Pulmonary artery endothelial cell (primary cell): ENCODE results near the gene IMMP2L. TPM values are rescaled to one million over a fixed set of nuclear protein-coding genes. Genes with fewer than 3 reads are reported as not detected.
"Not testable (repeated sequence)": the region's sequence is repeated elsewhere in the genome, so short reads cannot be mapped to it uniquely, and the experiment has no call there.

Experiments
- DNase-seq: peaks from one replicate; pipeline ENCODE4 v3.0.0-alpha.2; 2011; ENCODE audit warnings: low read depth, low spot score
- total RNA-seq: library from RNA; depleted of rRNA; stranded (reverse); fragments of >200 nt; gene quantifications from 2 replicates; pipeline ENCODE4 v1.2.3, GENCODE V29; 2014

IMMP2L gene
- total RNA-seq, 1 donor from 2014 or later, result 9.6 TPM

DNA sequence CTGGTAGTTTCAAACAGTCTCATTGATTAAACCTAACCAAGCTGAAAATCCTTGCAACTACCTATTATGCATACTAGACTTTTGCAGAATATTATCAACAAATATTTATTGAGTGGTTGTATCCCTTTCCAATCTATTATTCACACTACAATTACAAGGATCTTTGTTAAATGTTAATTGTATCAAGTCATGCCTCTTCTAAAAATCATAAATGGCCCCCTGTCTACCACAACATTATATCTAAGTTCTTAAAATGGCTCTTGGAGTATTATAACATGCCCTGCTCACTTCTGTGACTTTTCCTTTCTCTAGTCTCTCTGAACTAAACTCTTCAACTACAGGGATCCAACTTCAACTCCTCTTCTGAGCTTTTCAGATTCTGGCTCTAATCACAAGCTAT, 219.3 kb downstream of the IMMP2L start:
- no peak for DNase-seq

DNA sequence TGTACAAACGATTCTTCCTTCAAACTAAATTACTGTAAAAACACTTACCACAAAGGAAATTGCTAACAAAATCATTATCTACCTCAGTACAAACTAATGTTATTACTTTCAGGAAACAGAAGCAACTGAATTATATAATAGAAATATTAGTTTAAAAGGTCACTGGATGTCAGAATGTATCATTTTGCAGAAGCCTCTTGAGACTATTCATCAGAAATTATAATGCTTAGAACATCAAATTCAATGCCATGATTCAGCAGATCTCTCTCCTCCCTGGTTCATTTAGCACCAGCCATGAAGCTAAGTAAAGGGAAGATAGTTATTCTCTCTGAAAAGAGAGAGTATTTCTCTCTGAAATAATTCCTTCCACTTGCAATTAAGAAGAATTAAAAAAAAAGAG, 223.3 kb downstream of the IMMP2L start:
- DNase-seq, result no peak

DNA sequence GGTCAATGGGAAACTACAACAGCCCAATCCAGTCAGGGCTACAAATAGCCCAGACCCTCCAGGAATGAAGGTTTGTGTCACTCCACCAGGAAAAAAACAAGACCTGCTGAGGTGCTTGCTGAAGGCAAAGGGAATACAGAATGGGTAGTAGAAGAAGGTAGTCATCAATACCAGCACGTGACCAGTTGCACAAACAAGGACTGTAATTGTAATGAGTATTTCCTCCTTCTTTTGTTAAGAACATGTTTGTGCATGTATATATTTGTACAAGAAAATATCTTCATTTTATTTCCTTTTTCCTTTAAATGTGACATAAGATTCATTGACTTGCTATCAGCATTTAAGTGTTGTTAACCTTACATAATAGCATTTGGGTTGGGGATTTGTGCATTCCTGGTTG, 229.3 kb downstream of the IMMP2L start:
- no peak for DNase-seq

DNA sequence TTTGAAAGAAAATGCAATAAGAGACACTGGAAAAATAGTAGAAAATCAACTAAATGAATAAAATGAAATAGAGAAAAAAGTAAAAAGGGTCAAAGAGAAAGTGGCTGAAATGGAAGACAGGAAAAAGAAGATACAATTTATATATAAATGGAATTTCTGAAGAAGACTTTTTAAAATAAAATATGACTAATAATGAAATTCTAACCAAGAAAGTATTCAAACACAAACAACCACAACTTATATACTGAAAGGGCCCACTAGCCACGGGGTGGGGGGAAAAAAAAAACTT, 232.1 kb downstream of the IMMP2L start:
- no peak for DNase-seq

DNA sequence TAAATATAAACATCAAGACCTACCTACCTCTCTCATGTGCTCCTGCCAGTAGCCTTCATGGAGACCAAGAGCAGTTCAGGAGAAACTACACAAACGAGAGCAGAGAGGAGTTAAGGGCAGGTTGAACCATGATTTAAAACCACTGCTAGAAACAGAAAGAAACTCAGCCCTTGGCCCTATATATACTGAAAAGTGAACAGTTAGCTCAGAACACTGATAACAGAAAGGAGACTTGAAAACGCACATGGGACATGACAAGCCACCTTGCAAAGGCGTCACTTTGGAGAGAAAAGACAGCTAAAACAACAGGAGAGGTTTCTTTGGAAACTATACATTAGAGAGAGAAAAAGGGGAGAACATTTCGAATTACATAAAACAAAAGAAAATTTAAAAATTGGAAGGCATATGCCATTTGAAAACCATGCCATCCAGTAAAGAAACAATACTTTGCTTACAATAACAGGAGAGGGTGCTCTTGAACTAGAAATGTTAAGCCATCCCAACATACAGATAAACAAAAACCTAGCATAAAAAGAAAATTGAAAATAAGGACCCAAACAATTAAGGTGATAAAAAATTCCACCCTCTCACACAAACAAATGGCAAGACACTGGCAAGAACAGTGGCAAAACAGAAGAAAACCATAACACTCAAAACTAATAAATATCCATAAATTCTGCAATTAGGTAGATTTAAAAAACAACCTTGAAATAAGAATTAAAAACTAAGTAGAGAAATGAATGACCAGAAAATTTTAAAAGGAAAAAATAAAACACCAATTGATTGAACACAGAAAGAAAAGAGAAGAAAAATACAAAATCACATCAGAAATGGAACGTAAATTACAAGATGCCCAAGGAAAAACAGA, 232.7 kb downstream of the IMMP2L start:
- no peak for DNase-seq

DNA sequence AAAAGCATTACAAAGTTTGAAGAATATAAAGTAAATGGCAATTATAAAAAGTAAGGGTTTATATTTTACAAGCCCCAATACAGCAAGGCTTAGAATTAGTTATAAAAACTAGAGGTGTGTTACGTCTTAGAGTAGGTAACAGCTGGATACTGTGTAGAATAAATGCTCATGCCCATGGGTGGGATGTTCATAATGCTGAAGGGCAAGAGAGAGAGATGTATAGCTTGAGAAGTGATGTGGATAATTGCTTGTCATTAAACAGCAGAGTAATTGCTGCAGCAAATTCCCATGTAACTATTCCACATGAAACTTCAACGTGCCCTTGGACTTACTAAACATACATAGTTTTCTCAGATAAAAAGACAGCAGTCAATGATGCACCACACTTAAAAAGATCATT, 233.8 kb downstream of the IMMP2L start:
- no peak for DNase-seq

DNA sequence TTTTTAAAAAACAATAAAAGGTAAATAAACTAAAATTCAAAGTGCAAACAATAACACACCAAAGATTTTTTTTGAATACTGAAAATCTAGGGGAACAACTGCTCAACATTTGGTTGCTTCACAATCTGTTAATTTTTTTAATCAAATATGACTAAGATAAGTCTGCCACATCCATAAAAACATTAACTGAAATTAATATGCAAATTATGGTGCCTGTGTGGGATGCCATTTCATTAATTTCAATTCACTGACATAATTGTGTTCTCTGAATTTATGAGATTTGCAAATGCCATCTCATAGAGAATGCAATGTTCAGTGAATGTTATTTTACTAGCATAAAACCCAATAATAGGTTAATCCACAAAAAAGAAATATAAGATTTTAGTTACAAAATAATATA, 237.5 kb downstream of the IMMP2L start:
- DNase-seq, result no peak

DNA sequence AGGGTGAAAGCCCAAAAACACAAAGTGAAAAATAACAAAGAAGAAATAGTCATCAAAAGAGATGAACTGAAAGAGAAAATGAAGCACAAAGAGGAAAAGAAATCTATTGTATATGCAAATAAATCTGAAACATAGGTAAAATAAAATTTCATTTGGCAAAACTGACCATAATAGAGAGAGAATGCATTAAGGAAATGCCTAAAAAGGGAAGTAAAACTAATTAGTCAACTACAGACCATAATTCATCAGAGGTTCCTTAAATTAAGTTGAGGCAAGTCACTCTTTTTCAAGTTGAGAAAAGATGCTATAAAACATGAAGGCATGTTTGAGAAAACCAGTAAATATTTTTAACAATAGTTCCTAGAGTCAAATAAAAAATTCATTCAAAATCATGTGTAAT, 238.1 kb downstream of the IMMP2L start:
- DNase-seq, result no peak

DNA sequence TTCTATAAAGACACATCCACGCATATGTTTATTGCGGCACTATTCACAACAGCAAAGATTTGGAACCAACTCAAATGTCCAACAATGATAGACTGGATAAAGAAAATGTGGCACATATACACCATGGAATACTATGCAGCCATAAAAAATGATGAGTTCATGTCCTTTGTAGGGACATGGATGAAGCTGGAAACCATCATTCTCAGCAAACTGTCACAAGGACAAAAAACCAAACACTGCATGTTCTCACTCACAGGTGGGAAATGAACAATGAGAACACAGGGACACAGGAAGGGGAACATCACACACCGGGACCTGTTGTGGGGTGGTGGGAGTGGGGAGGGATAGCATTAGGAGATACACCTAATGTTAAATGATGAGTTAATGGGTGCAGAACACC, 238.6 kb downstream of the IMMP2L start:
- not testable (repeated sequence) for DNase-seq

DNA sequence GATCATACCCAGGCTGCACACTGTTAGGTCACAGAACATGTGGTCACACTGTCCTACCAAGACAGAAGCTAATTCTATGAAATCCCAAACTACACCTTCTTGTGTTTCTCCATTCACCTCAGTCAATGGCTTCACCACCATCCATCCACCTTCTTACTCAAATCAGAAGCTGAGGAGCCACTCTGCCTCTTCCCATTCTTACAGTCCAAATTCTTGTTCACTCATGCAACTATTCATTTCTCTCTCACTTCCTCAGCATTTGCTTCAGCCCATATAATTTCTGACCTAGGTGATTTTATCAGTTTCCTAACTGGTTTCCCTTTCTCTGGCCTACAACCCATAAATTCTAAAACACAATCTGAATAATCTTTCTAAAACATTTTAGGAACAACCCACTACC, 242.2 kb downstream of the IMMP2L start:
- no peak for DNase-seq

DNA sequence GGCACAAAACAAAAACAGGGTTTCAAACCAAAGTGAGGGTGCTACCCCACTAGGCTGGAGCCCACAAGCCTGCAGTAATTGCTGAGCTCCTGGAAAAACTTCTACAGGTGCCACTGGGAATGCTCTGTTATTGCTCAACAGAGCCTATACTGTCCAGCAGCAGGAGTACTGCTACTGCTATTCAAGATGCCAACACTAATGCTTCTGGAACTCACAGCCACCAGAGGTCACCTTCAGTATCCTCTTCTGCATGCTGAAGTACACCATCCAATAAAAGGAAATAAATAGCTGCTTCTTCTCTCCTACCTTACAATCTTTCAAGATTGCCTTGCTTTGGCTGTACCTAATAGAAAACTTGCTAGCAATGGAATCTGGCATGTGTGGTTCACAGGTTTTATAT, 249.3 kb downstream of the IMMP2L start:
- DNase-seq, result no peak

DNA sequence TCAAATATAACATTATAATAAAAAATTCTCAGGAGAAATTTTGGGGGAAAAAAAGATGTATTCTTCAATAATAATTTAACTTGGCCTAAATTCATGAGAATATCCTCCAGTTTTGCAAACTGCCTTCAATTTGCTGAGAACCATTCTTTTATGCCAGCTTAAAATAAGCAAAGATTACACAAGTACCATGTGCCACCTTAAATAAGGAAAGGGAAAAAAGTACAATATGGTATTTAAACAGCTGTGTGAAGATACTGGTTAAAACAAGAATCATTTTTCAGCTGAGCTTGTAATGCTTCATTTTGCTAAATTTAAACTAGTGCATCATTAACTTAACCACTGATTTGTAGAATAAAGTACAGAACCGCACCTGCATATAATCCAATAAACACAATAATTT, 253.6 kb downstream of the IMMP2L start:
- DNase-seq, result no peak

DNA sequence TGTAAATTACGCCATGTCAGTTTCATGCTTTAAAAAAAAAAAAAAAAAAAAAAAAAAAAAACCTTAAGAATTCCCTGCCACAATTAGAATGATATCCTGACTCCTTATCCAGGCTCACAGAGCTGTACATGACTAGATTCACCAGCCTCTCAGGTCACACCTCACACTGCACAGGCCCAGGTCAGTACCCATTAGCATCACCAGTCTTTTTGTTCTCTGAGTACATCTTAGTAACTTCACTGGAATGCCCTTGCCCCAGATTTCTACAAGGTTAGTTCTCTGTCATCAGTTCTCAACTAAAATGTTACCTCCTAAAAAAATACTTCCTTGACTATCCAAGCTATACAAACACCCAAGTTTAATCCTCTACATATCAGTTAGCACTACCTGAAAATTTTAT, 260.4 kb downstream of the IMMP2L start:
- DNase-seq, result no peak

DNA sequence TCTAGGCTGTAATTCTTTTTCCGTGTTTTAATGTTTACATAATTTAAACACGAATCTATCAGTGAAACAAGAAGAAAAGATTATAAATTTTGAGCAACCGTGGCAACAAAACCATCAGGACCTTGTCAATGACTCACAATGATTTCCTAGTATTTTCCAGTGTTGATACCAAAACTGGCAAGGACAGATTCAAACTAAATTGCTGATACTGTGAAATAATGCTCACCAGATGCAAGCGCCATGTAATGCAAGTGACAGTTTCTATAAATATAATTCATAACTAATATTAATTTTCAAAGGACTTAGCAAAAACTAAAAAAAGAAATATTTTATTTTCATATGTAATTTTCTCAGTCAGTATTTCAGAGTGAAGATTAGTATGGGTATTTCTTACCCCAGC, 267.8 kb downstream of the IMMP2L start:
- DNase-seq, result no peak

DNA sequence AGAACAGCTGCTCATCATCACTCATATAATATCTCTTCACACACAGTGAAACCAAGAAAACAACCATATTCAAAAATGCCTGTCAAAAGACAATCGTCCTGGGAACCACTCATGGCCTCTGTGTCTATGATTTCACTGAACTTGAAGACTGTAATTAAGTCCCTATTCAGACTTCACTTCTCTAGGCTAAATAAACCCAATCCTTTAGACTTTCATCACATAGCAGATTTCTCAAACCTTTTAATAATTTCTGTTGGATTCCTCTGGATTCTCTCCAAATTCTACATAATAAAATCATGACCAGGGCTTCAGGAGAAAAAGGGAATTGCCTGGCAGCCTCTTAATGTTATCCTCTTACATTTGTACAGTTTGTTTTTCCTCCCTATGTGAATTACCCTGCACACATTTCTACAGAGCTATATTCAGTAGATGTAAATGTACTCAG, 270.2 kb downstream of the IMMP2L start:
- no peak for DNase-seq

DNA sequence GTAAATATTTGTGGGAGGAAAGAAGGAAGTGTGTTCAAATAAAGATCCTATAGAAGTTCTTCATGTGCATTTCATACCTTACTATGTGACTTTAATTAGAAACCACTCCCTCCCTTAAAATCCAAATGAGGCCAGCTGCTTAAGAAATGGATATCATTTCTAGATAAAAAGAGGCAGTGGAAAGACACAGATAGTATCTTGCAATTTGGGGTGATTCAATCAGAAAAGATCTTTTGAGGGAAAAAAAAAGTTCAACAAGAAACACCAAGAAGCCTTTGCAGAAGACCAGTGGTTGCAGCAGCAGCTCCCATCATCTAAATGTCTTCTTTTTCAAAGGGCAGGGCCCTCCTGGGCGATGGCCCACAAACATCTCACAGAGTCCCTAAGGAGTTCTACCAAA, 271.3 kb downstream of the IMMP2L start:
- DNase-seq, result no peak

DNA sequence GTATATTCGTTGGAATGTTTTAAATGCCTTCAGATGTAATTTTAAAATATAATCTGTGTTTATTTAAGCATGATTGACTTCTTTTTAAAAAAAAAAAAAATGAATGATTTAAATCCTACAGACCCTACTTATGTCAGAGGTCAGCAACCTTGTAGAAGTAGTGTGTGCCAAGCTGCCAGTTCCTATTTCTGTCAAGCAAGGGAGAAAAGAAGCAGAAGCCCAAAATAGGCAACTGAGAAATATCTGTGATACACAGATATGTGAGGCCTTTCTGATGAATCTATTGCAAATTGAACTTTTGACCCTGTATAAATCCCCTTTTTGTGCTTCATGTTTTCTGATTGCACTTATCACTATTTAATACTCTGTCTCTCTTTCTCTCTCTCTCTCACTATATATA, 271.9 kb downstream of the IMMP2L start:
- DNase-seq, result no peak

DNA sequence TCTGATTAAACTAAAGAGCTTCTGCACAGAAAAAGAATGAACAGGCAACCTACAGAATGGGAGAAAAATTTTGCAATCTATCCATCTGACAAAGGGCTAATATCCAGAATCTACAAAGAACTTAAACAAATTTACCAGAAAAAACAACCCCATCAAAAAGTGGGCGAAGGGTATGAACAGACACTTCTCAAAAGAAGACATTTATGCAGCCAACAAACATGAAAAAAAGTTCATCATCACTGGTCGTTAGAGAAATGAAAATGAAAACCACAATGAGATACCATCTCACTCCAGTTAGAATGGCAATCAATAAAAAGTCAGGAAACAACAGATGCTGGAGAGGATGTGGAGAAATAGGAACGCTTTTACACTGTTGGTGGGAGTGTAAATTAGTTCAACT, 273.9 kb downstream of the IMMP2L start:
- not testable (repeated sequence) for DNase-seq

DNA sequence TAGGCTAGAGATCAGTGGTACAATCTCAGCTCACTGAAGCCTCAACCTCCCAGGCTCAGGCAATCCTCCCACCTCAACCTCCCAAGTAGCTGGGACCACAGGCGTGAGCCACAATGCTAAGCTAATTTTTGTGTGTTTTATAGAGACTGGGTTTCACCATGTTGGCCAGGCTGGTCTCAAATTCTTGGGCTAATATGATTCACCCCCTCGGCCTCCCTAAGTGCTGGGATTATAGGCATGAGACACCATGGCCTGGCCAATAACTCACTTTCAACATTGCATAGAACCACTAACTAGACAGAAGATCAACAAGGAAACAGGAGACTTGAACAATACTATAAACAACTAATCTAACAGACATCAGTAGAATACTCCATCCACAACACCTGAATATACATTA, 279.7 kb downstream of the IMMP2L start:
- no peak for DNase-seq

DNA sequence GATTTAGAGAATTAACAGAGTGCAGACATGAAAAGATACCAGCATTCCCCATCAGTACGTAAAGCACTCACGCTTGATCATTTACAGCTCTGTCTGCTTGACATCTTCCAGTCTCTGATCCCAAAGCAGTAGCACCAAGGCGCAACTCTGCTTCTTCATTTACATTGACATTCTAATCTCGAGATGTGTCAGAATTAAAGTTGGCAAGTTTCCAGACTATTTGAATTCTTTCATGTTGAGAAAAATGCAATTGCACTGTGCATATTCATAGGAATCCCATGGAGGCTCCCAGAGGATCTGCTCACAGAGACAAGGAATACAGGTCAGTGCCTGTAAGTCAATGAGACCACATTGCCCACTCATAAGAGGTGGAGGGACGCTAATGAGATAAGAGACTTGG, 287.4 kb downstream of the IMMP2L start:
- DNase-seq, result no peak

DNA sequence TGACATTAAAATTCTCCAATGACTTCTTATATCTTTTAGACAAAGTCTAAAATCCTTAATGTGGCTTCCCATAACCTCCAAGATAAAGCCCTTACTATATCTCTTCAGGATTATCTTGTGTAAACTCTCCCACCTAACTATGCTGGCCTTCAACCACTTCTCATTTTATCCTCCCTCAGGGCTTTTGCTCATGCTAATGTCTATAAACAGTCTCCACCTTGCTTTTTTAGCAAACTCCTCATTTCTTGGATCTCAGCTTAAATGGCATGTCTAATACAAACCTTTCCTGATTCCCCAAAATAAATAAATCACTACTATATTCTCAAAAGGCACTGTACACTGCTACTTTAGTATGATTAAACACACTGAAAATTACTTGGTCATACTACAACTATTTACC, 290.2 kb downstream of the IMMP2L start:
- no peak for DNase-seq

DNA sequence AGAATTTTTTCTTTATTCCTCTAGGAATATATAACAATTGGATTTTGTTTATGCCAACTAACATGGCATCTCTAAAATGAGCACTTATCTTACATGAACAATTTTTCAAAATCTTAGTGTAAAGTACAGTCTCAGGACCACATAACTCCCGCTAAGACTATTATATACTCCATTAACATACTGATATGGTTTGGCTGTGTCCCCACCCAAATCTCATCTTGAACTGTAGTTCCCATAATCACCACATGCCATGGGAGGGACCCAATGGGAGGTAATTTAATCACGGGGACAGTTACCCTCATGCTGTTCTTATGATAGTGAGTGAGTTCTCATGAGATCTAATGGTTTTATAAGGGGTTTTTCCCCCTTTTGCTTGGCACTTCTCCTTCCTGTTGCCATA, 291.5 kb downstream of the IMMP2L start:
- not testable (repeated sequence) for DNase-seq

DNA sequence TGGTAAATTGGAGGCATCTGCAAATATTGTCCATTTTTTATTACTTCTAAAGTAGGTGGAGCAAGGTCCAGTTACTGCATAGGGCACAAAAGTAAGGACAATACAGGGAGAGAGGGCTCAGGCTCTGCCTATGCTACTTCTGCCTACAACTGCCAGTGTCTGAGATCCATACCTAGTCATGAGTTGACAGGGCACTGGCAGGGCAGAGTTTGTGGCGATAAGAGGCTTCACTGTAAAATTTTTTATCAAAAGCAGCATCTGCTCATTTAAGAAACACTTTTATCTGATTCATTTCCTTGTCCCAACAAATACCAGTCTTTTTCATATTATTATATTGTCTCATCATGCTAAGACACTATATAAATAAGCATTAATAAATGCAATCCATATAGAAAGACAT, 293.4 kb downstream of the IMMP2L start:
- DNase-seq, result no peak

DNA sequence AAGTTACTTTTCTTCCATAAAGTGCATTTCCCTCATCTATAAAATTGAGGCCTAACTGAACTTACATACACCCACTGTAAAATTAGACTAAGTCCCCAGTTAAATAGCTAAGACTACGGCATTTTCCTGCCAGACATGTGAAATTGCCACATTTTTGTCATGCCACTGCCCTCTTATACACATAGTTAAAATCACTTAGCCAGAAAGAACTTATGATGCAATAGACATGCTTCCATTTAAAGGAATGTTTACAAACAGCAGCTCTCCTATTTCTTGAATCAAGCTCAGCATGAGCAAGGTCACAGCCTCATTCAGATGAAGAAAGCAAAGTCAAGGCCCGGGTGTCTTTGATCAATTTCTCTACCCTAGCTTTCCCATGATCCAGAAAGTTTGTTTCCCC, 295.7 kb downstream of the IMMP2L start:
- no peak for DNase-seq
